Measurements from ENCODE around the gene ANKRD44. TPM values are rescaled to one million over a fixed set of nuclear protein-coding genes. Genes with fewer than 3 reads are reported as not detected.
"Not testable (repeated sequence)": the region's sequence is repeated elsewhere in the genome, so short reads cannot be mapped to it uniquely, and the experiment has no call there.

The ANKRD44 gene
- total RNA-seq, 4 donors from 2014 or later, result 9.1 to 20.8 (median 14.9) TPM

DNA sequence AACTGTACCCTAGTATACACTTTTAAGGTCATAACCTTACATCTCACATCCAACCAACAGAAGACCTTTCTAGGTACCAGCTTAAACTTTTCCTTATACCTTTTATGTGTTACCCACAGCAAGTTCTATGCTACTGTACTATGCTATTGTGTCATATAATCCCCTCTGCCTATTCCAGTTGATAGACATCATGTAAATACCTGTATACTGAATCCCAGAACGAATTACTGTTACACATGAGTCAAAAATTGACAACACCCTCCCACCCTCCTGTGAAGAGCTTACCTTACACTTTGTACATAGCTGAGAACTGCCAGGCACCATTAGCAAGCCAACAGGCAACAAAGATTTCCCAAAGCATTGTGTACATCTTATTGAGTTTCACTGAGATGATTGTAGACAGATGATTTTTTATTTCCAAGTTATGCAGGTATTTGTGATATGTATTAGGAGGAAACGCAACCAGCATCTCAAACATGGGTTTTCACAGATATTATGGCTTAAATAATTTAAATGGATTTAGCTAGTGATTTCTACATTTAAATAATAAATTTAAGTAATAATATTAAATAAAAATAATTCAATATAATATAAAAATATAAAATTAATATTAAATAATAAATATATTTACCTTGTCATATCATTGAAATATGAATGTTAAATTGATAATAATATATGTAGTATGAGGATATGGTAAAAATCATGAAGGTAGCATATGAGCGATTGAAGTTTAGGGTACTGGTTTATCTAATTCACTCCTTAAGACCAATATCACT is 43.0 kb upstream of the ANKRD44 start:
- DNase-seq (ENCODE audit: low spot score in 2 of 2), result no peak
- 80 to 82% methylated on average over 3 of the region's 3 CpGs for whole genome bisulfite sequencing, 2 donors
- H3K4me3 ChIP-seq (ENCODE audit: low read depth, poor library complexity, severe bottlenecking), result no peak overlapping the region
- TF ChIP-seq, protein P1, sequence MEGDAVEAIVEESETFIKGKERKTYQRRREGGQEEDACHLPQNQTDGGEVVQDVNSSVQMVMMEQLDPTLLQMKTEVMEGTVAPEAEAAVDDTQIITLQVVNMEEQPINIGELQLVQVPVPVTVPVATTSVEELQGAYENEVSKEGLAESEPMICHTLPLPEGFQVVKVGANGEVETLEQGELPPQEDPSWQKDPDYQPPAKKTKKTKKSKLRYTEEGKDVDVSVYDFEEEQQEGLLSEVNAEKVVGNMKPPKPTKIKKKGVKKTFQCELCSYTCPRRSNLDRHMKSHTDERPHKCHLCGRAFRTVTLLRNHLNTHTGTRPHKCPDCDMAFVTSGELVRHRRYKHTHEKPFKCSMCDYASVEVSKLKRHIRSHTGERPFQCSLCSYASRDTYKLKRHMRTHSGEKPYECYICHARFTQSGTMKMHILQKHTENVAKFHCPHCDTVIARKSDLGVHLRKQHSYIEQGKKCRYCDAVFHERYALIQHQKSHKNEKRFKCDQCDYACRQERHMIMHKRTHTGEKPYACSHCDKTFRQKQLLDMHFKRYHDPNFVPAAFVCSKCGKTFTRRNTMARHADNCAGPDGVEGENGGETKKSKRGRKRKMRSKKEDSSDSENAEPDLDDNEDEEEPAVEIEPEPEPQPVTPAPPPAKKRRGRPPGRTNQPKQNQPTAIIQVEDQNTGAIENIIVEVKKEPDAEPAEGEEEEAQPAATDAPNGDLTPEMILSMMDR (IDR thresholded peaks at IDR 0.05), result no peak
- no peak for TF ChIP-seq POLR2A (IDR thresholded peaks at IDR 0.05)
- intact Hi-C loops (cut with DNase I; ENCODE audit: low total_unique reads), result no loop called here

GRCh38 chr2:197349699-197350098 is 39.1 kb upstream of the ANKRD44 start:
- no peak overlapping the region for H3K4me3 ChIP-seq (ENCODE audit: low read depth, poor library complexity, severe bottlenecking)
- no peak for DNase-seq (ENCODE audit: low spot score in 2 of 2)
- TF ChIP-seq POLR2A (IDR thresholded peaks at IDR 0.05), result no peak
- TF ChIP-seq, protein P1 (IDR thresholded peaks at IDR 0.05), result no peak
- intact Hi-C loops (cut with DNase I; ENCODE audit: low total_unique reads), result no loop called here
- 89 to 94% methylated on average over 2 of the region's 2 CpGs for WGBS, 2 donors

DNA sequence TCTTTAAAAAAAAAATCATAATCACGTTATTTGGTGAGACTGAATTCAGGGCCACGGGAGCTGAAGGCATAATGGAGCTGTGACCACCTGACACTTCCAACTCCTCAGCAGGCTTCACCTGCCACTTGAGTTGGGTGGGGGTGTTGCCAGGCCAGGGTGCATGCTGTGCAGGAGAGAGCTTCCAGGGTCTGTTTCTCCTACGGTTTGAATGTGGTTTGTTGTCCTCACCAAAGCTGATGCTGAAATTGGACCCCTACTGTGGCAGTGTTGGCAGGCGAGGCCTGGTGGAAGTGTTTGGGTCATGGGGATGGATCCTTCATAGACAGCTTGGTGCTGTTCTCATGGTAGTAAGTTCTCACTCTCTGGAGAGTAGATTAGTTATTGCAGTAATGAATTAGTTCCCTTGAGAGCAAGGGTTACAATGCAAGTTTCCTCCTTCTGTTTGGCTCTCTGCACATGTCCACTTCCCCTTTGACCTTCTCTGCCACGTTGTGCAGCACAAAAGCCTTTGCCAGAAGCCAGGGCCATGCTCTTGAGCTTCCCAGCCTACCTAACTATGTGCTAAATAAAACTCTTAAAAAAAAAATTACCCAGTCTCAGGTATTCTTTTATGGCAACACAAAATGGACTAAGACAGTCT is 38.3 kb upstream of the ANKRD44 start:
- intact Hi-C loops (cut with DNase I; ENCODE audit: low total_unique reads), result no loop called here
- WGBS, 2 donors, result 66 to 75% methylated on average over 5 of the region's 5 CpGs
- no peak for DNase-seq (ENCODE audit: low spot score in 2 of 2)
- no peak overlapping the region for H3K4me3 ChIP-seq (ENCODE audit: low read depth, poor library complexity, severe bottlenecking)
- TF ChIP-seq, protein P1 (IDR thresholded peaks at IDR 0.05), result no peak
- TF ChIP-seq POLR2A (IDR thresholded peaks at IDR 0.05), result no peak

GRCh38 chr2:197345846-197346370 is 35.3 kb upstream of the ANKRD44 start:
- no peak overlapping the region for H3K4me3 ChIP-seq (ENCODE audit: low read depth, poor library complexity, severe bottlenecking)
- intact Hi-C loops (cut with DNase I; ENCODE audit: low total_unique reads), result no loop called here
- TF ChIP-seq POLR2A (IDR thresholded peaks at IDR 0.05), result no peak
- TF ChIP-seq, protein P1 (IDR thresholded peaks at IDR 0.05), result no peak
- no peak for DNase-seq (ENCODE audit: low spot score in 2 of 2)
- 92 to 93% methylated on average over 5 of the region's 5 CpGs for WGBS, 2 donors

GRCh38 chr2:197343968-197344367 is 33.4 kb upstream of the ANKRD44 start:
- H3K4me3 ChIP-seq (ENCODE audit: low read depth, poor library complexity, severe bottlenecking); intact Hi-C loops (cut with DNase I; ENCODE audit: low total_unique reads); DNase-seq (ENCODE audit: low spot score in 2 of 2): not testable (repeated sequence)
- 79 to 80% methylated on average over 5 of the region's 5 CpGs for WGBS, 2 donors

- 92 to 94% methylated on average over 5 of the region's 5 CpGs for WGBS, 2 donors
- no peak for DNase-seq (ENCODE audit: low spot score in 2 of 2)
- intact Hi-C loops (cut with DNase I; ENCODE audit: low total_unique reads), result no loop called here
- no peak overlapping the region for H3K4me3 ChIP-seq (ENCODE audit: low read depth, poor library complexity, severe bottlenecking)
- TF ChIP-seq, protein P1 (IDR thresholded peaks at IDR 0.05), result no peak
- TF ChIP-seq POLR2A (IDR thresholded peaks at IDR 0.05), result no peak
Measured at GRCh38 chr2:197340591-197340990, 30.0 kb upstream of the ANKRD44 start.
